Tibial nerve (tissue), 4 donors: ENCODE measurements around the gene FCRLB. TPM values are rescaled to one million over a fixed set of nuclear protein-coding genes. Genes with fewer than 3 reads are reported as not detected.

ENCODE experiments used
- DNase-seq, 2 donors: peaks; one replicate each; pipeline ENCODE4 v3.0.0-alpha.2; 2019; ENCODE audit warnings: low spot score in 2 of 2
- H3K27ac ChIP-seq, 4 donors: fragments of 200-600 bp; sonication (generic) in 3 of 4; one replicate each; pipeline ENCODE4 v1.5.1; 2017 to 2019; ENCODE audit warnings: mild to moderate bottlenecking in 1 of 4
- H3K27me3 ChIP-seq, 2 donors: fragments of 200-600 bp; sonication (generic) in 1 of 2; one replicate each; pipeline versions ENCODE4 v1.5.1 to v1.6.0; 2017 to 2019
- H3K36me3 ChIP-seq, 3 donors: fragments of 200-600 bp; sonication (generic); one replicate each; pipeline ENCODE4 v1.5.1; 2018 to 2019
- H3K4me1 ChIP-seq, 4 donors: fragments of 200-600 bp; sonication (generic) in 3 of 4; one replicate each; pipeline ENCODE4 v1.5.1; 2017 to 2019
- H3K4me3 ChIP-seq, 4 donors: fragments of 200-600 bp; sonication (generic) in 3 of 4; one replicate each; pipeline ENCODE4 v1.5.1; 2017 to 2019; ENCODE audit warnings: mild to moderate bottlenecking in 1 of 4, moderate library complexity in 1 of 4
- H3K9me3 ChIP-seq, 4 donors: fragments of 200-600 bp; sonication (generic) in 3 of 4; one replicate each; pipeline ENCODE4 v1.5.1; 2017 to 2019
- EP300 ChIP-seq, 2 donors: sonication (generic); formaldehyde crosslinking; IDR thresholded peaks; one replicate each; pipeline ENCODE4 v1.6.1; 2017; ENCODE audit warnings: antibody characterized with exemption in 2 of 2, mild to moderate bottlenecking in 1 of 2
- POLR2A ChIP-seq, 2 donors: fragments of 450-650 bp; IDR thresholded peaks; one replicate each; pipeline ENCODE4 v1.6.1; 2017; ENCODE audit warnings: antibody characterized with exemption in 2 of 2, mild to moderate bottlenecking in 2 of 2, moderate library complexity in 2 of 2
- WGBS, 2 donors: methylation state at CpG; one replicate each; pipeline ENCODE4 v1.1.5; 2018; 5-methylcytosine and 5-hydroxymethylcytosine counted together
- total RNA-seq, 4 donors: library from RNA; depleted of rRNA; stranded (reverse); fragments of >200 nt; gene quantifications; one replicate each; pipeline ENCODE4 v1.1.0, GENCODE V29; 2016
- TF ChIP-seq, protein P1 (sequence below), 5 experiments: fragments of 200-600 bp in 3 of 5; fragments of 450-650 bp in 2 of 5; sonication (generic) in 3 of 5; IDR thresholded peaks; one replicate each; pipeline ENCODE4 v1.5.1; 2016 to 2019; ENCODE audit warnings: antibody characterized with exemption in 5 of 5, mild to moderate bottlenecking in 3 of 5, moderate library complexity in 2 of 5

Gene FCRLB
- total RNA-seq, 4 donors from 2014 or later = 2.4 to 4.7 (median 2.6) TPM

DNA sequence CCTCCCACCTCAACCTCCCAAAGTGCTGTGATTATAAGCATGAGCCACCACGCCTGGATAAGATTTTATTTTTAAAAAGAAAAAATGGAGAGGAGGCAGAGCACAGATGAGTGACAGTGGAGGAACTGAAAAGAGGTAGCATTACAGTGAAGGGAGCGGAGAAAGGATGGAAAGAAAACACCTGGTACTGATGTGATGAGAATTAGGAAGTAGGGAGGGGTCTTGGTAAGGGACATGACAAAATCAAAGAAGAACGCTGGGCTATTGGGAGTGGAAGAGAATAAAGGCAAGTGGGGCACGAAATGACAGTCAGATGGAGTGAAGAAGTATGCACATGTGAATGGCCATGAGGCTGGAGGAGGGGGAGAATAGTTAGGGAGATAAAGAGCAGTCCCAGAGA, 12.0 kb upstream of the FCRLB start:
- Histone ChIP-seq H3K27ac (no peak overlapping the region), H3K4me3 (no peak overlapping the region), H3K4me1 (peaks cover 0 to 8% (median 5%) of the 10 kb centered on the region in 4 donors), H3K9me3 (no peaks in the 10 kb centered on the region), H3K36me3 (no peaks in the 10 kb centered on the region), H3K27me3 (no peaks in the 10 kb centered on the region)
- TF ChIP-seq, protein P1, sequence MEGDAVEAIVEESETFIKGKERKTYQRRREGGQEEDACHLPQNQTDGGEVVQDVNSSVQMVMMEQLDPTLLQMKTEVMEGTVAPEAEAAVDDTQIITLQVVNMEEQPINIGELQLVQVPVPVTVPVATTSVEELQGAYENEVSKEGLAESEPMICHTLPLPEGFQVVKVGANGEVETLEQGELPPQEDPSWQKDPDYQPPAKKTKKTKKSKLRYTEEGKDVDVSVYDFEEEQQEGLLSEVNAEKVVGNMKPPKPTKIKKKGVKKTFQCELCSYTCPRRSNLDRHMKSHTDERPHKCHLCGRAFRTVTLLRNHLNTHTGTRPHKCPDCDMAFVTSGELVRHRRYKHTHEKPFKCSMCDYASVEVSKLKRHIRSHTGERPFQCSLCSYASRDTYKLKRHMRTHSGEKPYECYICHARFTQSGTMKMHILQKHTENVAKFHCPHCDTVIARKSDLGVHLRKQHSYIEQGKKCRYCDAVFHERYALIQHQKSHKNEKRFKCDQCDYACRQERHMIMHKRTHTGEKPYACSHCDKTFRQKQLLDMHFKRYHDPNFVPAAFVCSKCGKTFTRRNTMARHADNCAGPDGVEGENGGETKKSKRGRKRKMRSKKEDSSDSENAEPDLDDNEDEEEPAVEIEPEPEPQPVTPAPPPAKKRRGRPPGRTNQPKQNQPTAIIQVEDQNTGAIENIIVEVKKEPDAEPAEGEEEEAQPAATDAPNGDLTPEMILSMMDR (IDR thresholded peaks at IDR 0.05) = no peak
- TF ChIP-seq POLR2A (IDR thresholded peaks at IDR 0.05) = no peak
- TF ChIP-seq EP300 (IDR thresholded peaks at IDR 0.05) = no peak
- DNase-seq = no peak
- 86 to 90% methylated on average over 4 of the region's 4 CpGs for WGBS, 2 donors

DNA sequence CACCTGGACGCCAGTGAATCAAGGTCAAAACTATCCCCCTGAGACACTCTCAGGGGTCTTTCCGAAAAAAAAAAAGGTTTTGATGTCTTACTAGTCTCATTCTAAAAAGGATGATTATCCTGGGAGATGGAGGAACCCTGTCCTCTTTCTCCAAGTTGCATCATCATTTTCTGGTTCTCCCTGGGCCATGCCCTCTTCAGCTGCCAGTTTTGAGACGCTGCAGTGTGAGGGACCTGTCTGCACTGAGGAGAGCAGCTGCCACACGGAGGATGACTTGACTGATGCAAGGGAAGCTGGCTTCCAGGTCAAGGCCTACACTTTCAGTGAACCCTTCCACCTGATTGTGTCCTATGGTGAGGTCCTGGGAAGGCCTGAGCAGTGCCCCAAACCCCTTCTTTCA, 10.8 kb upstream of the FCRLB start:
- Histone ChIP-seq H3K36me3 (no peaks in the 10 kb centered on the region), H3K27ac (no peak overlapping the region), H3K4me3 (no peak overlapping the region), H3K4me1 (peaks cover 0 to 8% (median 5%) of the 10 kb centered on the region in 4 donors), H3K27me3 (no peaks in the 10 kb centered on the region), H3K9me3 (no peaks in the 10 kb centered on the region)
- TF ChIP-seq, protein P1 (IDR thresholded peaks at IDR 0.05) = no peak
- TF ChIP-seq EP300 (IDR thresholded peaks at IDR 0.05) = no peak
- no peak for TF ChIP-seq POLR2A (IDR thresholded peaks at IDR 0.05)
- WGBS, 2 donors = 90 to 91% methylated on average over 4 of the region's 4 CpGs
- no peak for DNase-seq

DNA sequence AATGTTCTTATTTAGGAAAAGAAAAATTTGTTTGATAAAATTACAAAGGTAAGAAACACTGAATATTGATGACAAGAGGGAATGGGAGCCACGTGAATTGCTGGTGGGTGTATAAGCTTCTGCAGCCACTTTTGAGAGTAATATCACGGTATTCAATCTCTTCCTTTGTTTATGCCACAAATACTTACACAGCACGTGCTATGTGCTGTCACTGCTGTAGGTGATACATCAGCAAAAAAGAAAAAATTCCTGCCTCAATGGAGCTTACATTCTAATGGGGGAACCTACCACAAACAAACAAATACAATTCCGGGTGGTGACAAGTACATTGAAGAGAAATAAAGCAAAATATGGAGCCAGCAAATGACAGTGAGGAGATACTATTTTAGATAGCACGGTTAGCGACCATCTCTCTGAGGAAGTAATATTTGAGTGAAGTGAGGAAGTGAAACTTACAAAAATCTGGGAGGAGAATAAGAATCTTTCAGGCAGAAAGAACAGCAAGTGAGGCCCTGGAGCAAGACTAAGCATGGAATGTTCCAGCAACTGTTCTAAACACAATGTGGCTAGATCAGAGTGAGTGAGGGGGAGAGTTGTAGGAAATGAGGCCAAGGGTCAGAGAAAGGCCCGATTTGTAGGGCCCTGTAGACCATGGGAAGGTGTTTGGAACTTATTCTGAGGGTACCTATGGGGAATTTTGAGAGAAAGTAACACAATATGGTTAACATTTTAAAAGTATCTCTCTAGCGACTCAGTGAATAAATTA, 2.6 kb upstream of the FCRLB start:
- DNase-seq = no peak
- no peaks in the 10 kb centered on the region for H3K4me1 ChIP-seq

DNA sequence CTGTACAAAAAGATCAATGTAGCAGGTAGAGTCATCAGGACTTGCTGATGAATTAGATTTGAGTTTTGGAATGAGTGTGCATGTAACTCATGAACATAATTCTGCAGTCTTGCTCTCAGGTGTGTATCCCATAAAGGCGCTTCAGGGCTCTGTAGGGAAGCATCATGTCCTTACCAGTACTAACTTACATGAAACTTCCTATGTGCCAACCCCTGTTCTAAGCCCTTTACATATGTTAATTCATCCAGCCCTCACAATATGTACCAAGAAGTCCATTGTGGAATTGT, 2.1 kb upstream of the FCRLB start:
- no peaks in the 10 kb centered on the region for H3K9me3 ChIP-seq
- DNase-seq = no peak
- TF ChIP-seq POLR2A (IDR thresholded peaks at IDR 0.05) (no peak), EP300 (IDR thresholded peaks at IDR 0.05) (no peak)
- H3K27me3 ChIP-seq = peaks cover 0 to 4% of the 10 kb centered on the region in 2 donors
- no peaks in the 10 kb centered on the region for H3K36me3 ChIP-seq
- no peak overlapping the region for H3K4me3 ChIP-seq
- 95 to 100% methylated on average over 1 of the region's 1 CpG for WGBS, 2 donors
- no peak overlapping the region for H3K27ac ChIP-seq
- no peaks in the 10 kb centered on the region for H3K4me1 ChIP-seq

More for the DNA sequence above, 2.6 kb upstream of the FCRLB start:
- peaks cover 0 to 4% of the 10 kb centered on the region in 2 donors for H3K27me3 ChIP-seq
- no peaks in the 10 kb centered on the region for H3K9me3 ChIP-seq
- no peaks in the 10 kb centered on the region for H3K36me3 ChIP-seq
- no peak overlapping the region for H3K4me3 ChIP-seq
- TF ChIP-seq EP300 (IDR thresholded peaks at IDR 0.05) (no peak), POLR2A (IDR thresholded peaks at IDR 0.05) (no peak)
- TF ChIP-seq, protein P1 (IDR thresholded peaks at IDR 0.05) = no peak
- WGBS, 2 donors = 66 to 71% methylated on average over 8 of the region's 8 CpGs
- no peak overlapping the region for H3K27ac ChIP-seq

DNA sequence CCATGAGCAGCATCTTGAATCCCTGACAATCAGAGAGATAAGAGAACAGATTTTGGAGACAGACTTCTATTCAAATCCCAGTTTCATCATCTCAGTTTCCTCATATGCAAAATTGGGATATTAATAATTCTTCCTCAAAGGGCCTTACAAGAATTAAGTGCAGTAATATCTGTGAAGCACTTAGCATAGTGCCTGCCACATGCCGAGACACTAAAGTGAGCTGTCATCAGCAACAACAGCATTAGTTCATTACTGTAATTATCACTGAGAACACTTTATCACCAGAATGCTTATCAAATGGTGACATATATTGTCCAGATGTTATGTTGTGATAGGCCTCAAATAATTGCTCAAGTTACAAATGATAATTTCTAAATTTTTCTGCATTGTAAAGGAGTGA, 922 bp upstream of the FCRLB start:
- Histone ChIP-seq H3K36me3 (no peaks in the 10 kb centered on the region), H3K27ac (no peak overlapping the region), H3K4me3 (no peak overlapping the region), H3K27me3 (peaks cover 0 to 4% of the 10 kb centered on the region in 2 donors), H3K9me3 (no peaks in the 10 kb centered on the region), H3K4me1 (peaks cover 0 to 2% (median under 1%) of the 10 kb centered on the region in 4 donors)
- TF ChIP-seq POLR2A (IDR thresholded peaks at IDR 0.05) = no peak
- no peak for TF ChIP-seq EP300 (IDR thresholded peaks at IDR 0.05)
- TF ChIP-seq, protein P1 (IDR thresholded peaks at IDR 0.05) = no peak
- 89 to 96% methylated on average over 1 of the region's 1 CpG for WGBS, 2 donors
- DNase-seq = no peak
